K562 (cell line): ENCODE data around the gene GALNT7. TPM values are rescaled to one million over a fixed set of nuclear protein-coding genes. Genes with fewer than 3 reads are reported as not detected.

Source experiments
- ADNP ChIP-seq: fragments of 200-800 bp; sonication (Bioruptor generic); IDR thresholded peaks from 2 replicates; pipeline ENCODE4 v1.6.1; 2016; ENCODE audit warnings: missing genetic modification characterization, missing compliant biosample characterization
- BCL6 ChIP-seq: fragments of 250-450 bp; sonication (Bioruptor Pico); IDR thresholded peaks from 2 replicates; pipeline ENCODE4 v1.4.0; 2020
- BRF1 ChIP-seq: IDR thresholded peaks from 3 replicates; pipeline ENCODE4 v1.6.1; 2011; ENCODE audit warnings: borderline replicate concordance, mild to moderate bottlenecking; ENCODE audit not compliant: insufficient read length; ENCODE audit errors: extremely low read depth
- CBFA2T2 ChIP-seq: fragments of 450-650 bp; conservative IDR thresholded peaks from 2 replicates; pipeline ENCODE4 v1.6.1; 2017; ENCODE audit warnings: mild to moderate bottlenecking
- CHCHD3 ChIP-seq: fragments of 250-450 bp; sonication (Bioruptor Pico); IDR thresholded peaks from 2 replicates; pipeline ENCODE4 v2.1.2; 2022; ENCODE audit warnings: mild to moderate bottlenecking
- CSDE1 ChIP-seq, 2 experiments: fragments of 450-650 bp; IDR thresholded peaks; 2 replicates each; pipeline ENCODE4 v1.6.1; 2016; ENCODE audit warnings: mild to moderate bottlenecking in 1 of 2
- DDX20 ChIP-seq: fragments of 450-650 bp; IDR thresholded peaks from 2 replicates; pipeline ENCODE4 v1.6.1; 2016; ENCODE audit warnings: missing genetic modification characterization, low read depth, mild to moderate bottlenecking, missing compliant biosample characterization, moderate library complexity
- ETV5 ChIP-seq: sonication (generic); formaldehyde crosslinking; IDR thresholded peaks from 2 replicates; pipeline ENCODE4 v1.4.0; 2020; ENCODE audit warnings: low read depth, mild to moderate bottlenecking, missing genetic modification reagents
- FOXP1 ChIP-seq: sonication (generic); formaldehyde crosslinking; IDR thresholded peaks from 2 replicates; pipeline ENCODE4 v1.8.0; 2022; ENCODE audit warnings: mild to moderate bottlenecking, missing genetic modification reagents
- GTF2F1 ChIP-seq: IDR thresholded peaks from 2 replicates; pipeline ENCODE4 v1.6.1; 2011; ENCODE audit warnings: low read depth, low read length, improper control_type of control experiment
- HSF4 ChIP-seq: fragments of 250-450 bp; sonication (Bioruptor Pico); IDR thresholded peaks from 2 replicates; pipeline ENCODE4 v2.1.2; 2022; ENCODE audit warnings: mild to moderate bottlenecking, moderate library complexity, borderline replicate concordance
- PCBP2 ChIP-seq: fragments of 200-400 bp; formaldehyde crosslinking; IDR thresholded peaks from 2 replicates; pipeline ENCODE4 v1.6.1; 2018; ENCODE audit warnings: low read length, low read depth, mild to moderate bottlenecking, moderate library complexity; ENCODE audit not compliant: poor library complexity, severe bottlenecking
- SMARCE1 ChIP-seq: fragments of 450-650 bp; IDR thresholded peaks from 2 replicates; pipeline ENCODE4 v1.7.1; 2016; ENCODE audit warnings: mild to moderate bottlenecking
- WHSC1 ChIP-seq: IDR thresholded peaks from one replicate; pipeline ENCODE4 v1.6.1; 2012; ENCODE audit warnings: low read length, control low read depth, inconsistent platforms
- ZKSCAN3 ChIP-seq: fragments of 250-450 bp; sonication (Bioruptor Pico); IDR thresholded peaks from 2 replicates; pipeline ENCODE4 v1.4.0; 2020
- ZNF354B ChIP-seq: fragments of 250-450 bp; sonication (Bioruptor Pico); IDR thresholded peaks from 2 replicates; pipeline ENCODE4 v1.4.0; 2020
- polyA plus RNA-seq, 8 experiments: library from polyadenylated mRNA; depleted of rRNA in 4 of 8; stranded (reverse) in 5 of 8; unstranded in 3 of 8; fragments of >200 nt; fragmentation: Nextera tagmentation in 2 of 8; fragmentation: Illumina TruSeq in 1 of 8; extraction: Ambion mirVana in 2 of 8; extraction: Trizol in 1 of 8; gene quantifications; 2 replicates each; pipeline versions ENCODE4 v1.2.1 to v1.2.3, GENCODE V29; 2011 to 2014; ENCODE audit warnings: inconsistent platforms in 1 of 8, missing spikeins in 1 of 8
- total RNA-seq, 7 experiments: library from RNA; depleted of rRNA in 6 of 7; stranded (reverse); fragments of >200 nt in 6 of 7; fragmentation: Illumina TruSeq in 2 of 7; extraction: Trizol in 2 of 7; gene quantifications; 2 replicates each; pipeline versions ENCODE4 v1.2.1 to v1.2.3, GENCODE V29; 2011 to 2021; ENCODE audit warnings: low replicate concordance in 1 of 7
- TF ChIP-seq, protein P1 (sequence below), 2 experiments: IDR thresholded peaks in 1 of 2; conservative IDR thresholded peaks in 1 of 2; 2 replicates each; pipeline ENCODE4 v1.6.1; 2016; ENCODE audit warnings: low read depth in 2 of 2, mild to moderate bottlenecking in 1 of 2, missing compliant biosample characterization in 1 of 2, missing genetic modification characterization in 1 of 2, moderate library complexity in 1 of 2
- TF ChIP-seq, protein P2 (sequence below): fragments of 450-650 bp; formaldehyde crosslinking; IDR thresholded peaks from 2 replicates; pipeline ENCODE4 v1.4.0; 2022; ENCODE audit warnings: missing genetic modification characterization
- TF ChIP-seq, protein P3 (sequence below), 2 experiments: fragments of 450-650 bp in 1 of 2; sonication (generic) in 1 of 2; formaldehyde crosslinking; conservative IDR thresholded peaks; 2 replicates each; pipeline versions ENCODE4 v1.4.0 to v1.8.1; 2020 to 2022; ENCODE audit warnings: mild to moderate bottlenecking in 1 of 2, missing genetic modification reagents in 1 of 2
- TF ChIP-seq, protein P4 (sequence below): sonication (generic); formaldehyde crosslinking; IDR thresholded peaks from 2 replicates; pipeline ENCODE4 v1.8.0; 2022; ENCODE audit warnings: mild to moderate bottlenecking, missing genetic modification reagents
- TF ChIP-seq, protein P5 (sequence below): sonication (generic); formaldehyde crosslinking; IDR thresholded peaks from 2 replicates; pipeline ENCODE4 v1.8.0; 2022; ENCODE audit warnings: mild to moderate bottlenecking, low read depth, missing genetic modification reagents
- TF ChIP-seq, protein P6 (sequence below): fragments of 200-800 bp; sonication (Bioruptor generic); IDR thresholded peaks from 2 replicates; pipeline ENCODE4 v1.6.1; 2017; ENCODE audit warnings: missing genetic modification characterization, missing compliant biosample characterization

Gene GALNT7
- total and polyA plus RNA-seq, 9 of the 15 experiments (the other 6 are each of a cell fraction or from before 2014, with no cell fraction given), result 16.7 to 38.7 (median 31.1) TPM

DNA sequence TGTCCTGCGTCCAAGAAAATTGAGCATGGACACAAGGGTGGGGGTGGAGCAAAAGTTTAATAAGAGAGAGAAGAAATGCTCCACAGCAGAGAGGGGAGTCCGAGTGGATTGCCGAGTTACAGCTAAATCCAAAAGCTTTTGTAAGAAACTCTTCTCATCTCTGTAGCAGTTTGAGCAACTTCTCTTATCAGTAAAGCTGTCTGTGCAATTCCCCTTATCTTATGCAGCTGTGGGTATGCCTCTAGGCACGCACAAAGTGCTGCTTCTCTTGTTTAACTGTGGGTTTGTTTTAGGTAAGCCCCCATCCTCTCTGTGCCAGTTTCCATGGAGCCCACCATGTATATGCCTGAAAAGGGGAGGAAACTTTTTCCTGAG is 120.7 kb downstream of the GALNT7 start (continued):
- TF ChIP-seq, protein P1, sequence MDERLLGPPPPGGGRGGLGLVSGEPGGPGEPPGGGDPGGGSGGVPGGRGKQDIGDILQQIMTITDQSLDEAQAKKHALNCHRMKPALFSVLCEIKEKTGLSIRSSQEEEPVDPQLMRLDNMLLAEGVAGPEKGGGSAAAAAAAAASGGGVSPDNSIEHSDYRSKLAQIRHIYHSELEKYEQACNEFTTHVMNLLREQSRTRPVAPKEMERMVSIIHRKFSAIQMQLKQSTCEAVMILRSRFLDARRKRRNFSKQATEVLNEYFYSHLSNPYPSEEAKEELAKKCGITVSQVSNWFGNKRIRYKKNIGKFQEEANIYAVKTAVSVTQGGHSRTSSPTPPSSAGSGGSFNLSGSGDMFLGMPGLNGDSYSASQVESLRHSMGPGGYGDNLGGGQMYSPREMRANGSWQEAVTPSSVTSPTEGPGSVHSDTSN (CRISPR knock-in tag; IDR thresholded peaks at IDR 0.05; ENCODE audit: low read depth), result no peak
- TF ChIP-seq, protein P1 (tag; conservative IDR thresholded peaks at IDR 0.05; ENCODE audit: low read depth), result no peak
- no peak for TF ChIP-seq WHSC1
- TF ChIP-seq, protein P2, sequence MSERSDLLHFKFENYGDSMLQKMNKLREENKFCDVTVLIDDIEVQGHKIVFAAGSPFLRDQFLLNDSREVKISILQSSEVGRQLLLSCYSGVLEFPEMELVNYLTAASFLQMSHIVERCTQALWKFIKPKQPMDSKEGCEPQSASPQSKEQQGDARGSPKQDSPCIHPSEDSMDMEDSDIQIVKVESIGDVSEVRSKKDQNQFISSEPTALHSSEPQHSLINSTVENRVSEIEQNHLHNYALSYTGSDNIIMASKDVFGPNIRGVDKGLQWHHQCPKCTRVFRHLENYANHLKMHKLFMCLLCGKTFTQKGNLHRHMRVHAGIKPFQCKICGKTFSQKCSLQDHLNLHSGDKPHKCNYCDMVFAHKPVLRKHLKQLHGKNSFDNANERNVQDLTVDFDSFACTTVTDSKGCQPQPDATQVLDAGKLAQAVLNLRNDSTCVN (CRISPR knock-in tag), result no peak
- TF ChIP-seq ZKSCAN3 (CRISPR knock-in tag), result no peak
- no peak for TF ChIP-seq ETV5 (CRISPR knock-in tag)
- TF ChIP-seq CSDE1 (IDR thresholded peaks at IDR 0.05), result no peak
- peak; percentile 82 for TF ChIP-seq SMARCE1
- TF ChIP-seq HSF4 (CRISPR knock-in tag), result no peak
- TF ChIP-seq BRF1, result no peak
- no peak for TF ChIP-seq BCL6 (CRISPR knock-in tag)
- no peak for TF ChIP-seq PCBP2
- TF ChIP-seq DDX20, result no peak
- TF ChIP-seq, protein P3, sequence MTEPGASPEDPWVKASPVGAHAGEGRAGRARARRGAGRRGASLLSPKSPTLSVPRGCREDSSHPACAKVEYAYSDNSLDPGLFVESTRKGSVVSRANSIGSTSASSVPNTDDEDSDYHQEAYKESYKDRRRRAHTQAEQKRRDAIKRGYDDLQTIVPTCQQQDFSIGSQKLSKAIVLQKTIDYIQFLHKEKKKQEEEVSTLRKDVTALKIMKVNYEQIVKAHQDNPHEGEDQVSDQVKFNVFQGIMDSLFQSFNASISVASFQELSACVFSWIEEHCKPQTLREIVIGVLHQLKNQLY (CRISPR knock-in tag; conservative IDR thresholded peaks at IDR 0.05), result no peak
- no peak for TF ChIP-seq GTF2F1
- 0 out of 2 replicates have a peak, but pooled peaks have one; percentile 33 for TF ChIP-seq ADNP (tag)
- no peak for TF ChIP-seq FOXP1 (CRISPR knock-in tag)
- no peak for TF ChIP-seq ZNF354B
- TF ChIP-seq, protein P4, sequence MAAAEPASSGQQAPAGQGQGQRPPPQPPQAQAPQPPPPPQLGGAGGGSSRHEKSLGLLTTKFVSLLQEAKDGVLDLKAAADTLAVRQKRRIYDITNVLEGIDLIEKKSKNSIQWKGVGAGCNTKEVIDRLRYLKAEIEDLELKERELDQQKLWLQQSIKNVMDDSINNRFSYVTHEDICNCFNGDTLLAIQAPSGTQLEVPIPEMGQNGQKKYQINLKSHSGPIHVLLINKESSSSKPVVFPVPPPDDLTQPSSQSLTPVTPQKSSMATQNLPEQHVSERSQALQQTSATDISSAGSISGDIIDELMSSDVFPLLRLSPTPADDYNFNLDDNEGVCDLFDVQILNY, result no peak
- TF ChIP-seq CBFA2T2, result peak; percentile 80
- no peak for TF ChIP-seq CHCHD3
- TF ChIP-seq, protein P5, sequence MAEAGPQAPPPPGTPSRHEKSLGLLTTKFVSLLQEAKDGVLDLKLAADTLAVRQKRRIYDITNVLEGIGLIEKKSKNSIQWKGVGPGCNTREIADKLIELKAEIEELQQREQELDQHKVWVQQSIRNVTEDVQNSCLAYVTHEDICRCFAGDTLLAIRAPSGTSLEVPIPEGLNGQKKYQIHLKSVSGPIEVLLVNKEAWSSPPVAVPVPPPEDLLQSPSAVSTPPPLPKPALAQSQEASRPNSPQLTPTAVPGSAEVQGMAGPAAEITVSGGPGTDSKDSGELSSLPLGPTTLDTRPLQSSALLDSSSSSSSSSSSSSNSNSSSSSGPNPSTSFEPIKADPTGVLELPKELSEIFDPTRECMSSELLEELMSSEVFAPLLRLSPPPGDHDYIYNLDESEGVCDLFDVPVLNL (CRISPR knock-in tag), result no peak
- TF ChIP-seq, protein P6, sequence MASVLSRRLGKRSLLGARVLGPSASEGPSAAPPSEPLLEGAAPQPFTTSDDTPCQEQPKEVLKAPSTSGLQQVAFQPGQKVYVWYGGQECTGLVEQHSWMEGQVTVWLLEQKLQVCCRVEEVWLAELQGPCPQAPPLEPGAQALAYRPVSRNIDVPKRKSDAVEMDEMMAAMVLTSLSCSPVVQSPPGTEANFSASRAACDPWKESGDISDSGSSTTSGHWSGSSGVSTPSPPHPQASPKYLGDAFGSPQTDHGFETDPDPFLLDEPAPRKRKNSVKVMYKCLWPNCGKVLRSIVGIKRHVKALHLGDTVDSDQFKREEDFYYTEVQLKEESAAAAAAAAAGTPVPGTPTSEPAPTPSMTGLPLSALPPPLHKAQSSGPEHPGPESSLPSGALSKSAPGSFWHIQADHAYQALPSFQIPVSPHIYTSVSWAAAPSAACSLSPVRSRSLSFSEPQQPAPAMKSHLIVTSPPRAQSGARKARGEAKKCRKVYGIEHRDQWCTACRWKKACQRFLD, result peak; percentile 46; the same call in 1 of the 2 replicates
